Stimulated activated CD8-positive, alpha-beta memory T cell treated with anti-CD3 and anti-CD28 coated beads, Interleukin-12 subunit alpha, Interleukin-12 subunit beta, amount 100 ng/mL, for 24 hours (primary cell): ENCODE results near the gene PFDN5.
"Not testable (repeated sequence)": the region's sequence is repeated elsewhere in the genome, so short reads cannot be mapped to it uniquely, and the experiment has no call there.

Experiments used
- DNase-seq: peaks from one replicate; pipeline ENCODE4 v3.0.0-alpha.2; 2020; ENCODE audit errors: extremely low read depth

Gene PFDN5

GRCh38 chr12:53327435-53328042, 32.2 kb downstream of the PFDN5 start:
- DNase-seq = no peak

- DNase-seq = no peak
Observed at GRCh38 chr12:53328043-53328435, 32.7 kb downstream of the PFDN5 start.

- no peak for DNase-seq
Observed at GRCh38 chr12:53330671-53331070, 35.3 kb downstream of the PFDN5 start.

GRCh38 chr12:53332339-53332738, 37.0 kb downstream of the PFDN5 start:
- not testable (repeated sequence) for DNase-seq

- no peak for DNase-seq
Observed at GRCh38 chr12:53332744-53333143, 37.4 kb downstream of the PFDN5 start.

GRCh38 chr12:53333289-53333688, 37.9 kb downstream of the PFDN5 start:
- no peak for DNase-seq

GRCh38 chr12:53333845-53334244, 38.5 kb downstream of the PFDN5 start:
- DNase-seq = no peak

GRCh38 chr12:53334822-53335221, 39.5 kb downstream of the PFDN5 start:
- DNase-seq = no peak

- no peak for DNase-seq
Observed at GRCh38 chr12:53336181-53336681, 40.9 kb downstream of the PFDN5 start, which contains the start of gene SP7. TSS of gene SP7 (minus strand) at chr12:53336354. CDS start at chr12:53335646, 708 bp downstream.

GRCh38 chr12:53338017-53338416, 42.7 kb downstream of the PFDN5 start:
- no peak for DNase-seq

- no peak for DNase-seq
Observed at GRCh38 chr12:53338916-53339315, 43.6 kb downstream of the PFDN5 start.

GRCh38 chr12:53340398-53340797, 45.1 kb downstream of the PFDN5 start:
- no peak for DNase-seq

- DNase-seq = no peak
Observed at GRCh38 chr12:53343449-53343848, 48.1 kb downstream of the PFDN5 start.

GRCh38 chr12:53343969-53344368, 48.6 kb downstream of the PFDN5 start:
- no peak for DNase-seq

GRCh38 chr12:53344487-53344823, 49.1 kb downstream of the PFDN5 start:
- DNase-seq = no peak

- DNase-seq = peak; percentile 51
Observed at GRCh38 chr12:53344824-53345485, 49.6 kb downstream of the PFDN5 start.

- no peak for DNase-seq
Observed at GRCh38 chr12:53345486-53346188, 50.3 kb downstream of the PFDN5 start.

- DNase-seq = no peak
Observed at GRCh38 chr12:53346491-53346890, 51.1 kb downstream of the PFDN5 start.

GRCh38 chr12:53347905-53348304, 52.6 kb downstream of the PFDN5 start:
- DNase-seq = no peak
